Measurements from ENCODE around the gene CTSS.
"Not testable (repeated sequence)": the region's sequence is repeated elsewhere in the genome, so short reads cannot be mapped to it uniquely, and the experiment has no call there.

The CTSS gene

DNA sequence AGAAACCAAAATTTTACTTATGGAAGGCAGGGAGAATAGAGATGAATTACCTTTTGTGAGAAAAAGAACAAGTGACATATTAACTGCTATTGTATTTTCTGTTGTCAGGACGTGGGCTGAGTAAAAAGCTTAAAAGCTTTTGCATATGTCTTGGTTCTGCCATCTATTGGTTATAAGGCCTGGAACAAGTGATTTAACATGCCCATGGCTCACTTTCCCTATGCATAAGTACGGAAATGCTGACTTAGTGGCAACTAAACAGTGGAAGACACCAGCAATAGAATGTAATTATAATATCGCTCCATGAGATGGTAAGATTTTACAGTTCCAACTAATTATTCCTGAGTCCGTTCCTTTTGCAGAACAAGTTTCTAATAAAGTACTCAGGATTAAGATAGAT is 6.7 kb upstream of the CTSS start:
- no peak for DNase-seq

DNA sequence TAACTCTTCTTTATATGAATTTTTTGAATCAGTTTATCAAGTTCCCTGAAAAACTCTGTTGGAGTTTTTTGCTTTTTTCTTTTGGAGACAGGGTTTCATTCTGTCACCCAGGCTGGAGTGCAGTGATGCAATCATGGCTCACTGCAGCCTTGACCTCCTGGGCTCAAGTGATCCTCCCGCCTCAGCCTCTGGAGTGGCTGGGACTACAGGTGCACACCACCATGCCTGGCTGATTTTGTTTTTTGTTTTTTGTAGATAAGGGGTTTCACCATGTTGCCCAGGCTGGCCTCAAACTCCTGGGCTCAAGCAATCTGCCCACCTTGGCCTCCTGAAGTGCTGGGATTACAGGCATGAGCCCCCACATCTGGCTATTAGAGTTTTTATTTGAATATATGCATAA is 2.1 kb upstream of the CTSS start:
- DNase-seq, result not testable (repeated sequence)

DNA sequence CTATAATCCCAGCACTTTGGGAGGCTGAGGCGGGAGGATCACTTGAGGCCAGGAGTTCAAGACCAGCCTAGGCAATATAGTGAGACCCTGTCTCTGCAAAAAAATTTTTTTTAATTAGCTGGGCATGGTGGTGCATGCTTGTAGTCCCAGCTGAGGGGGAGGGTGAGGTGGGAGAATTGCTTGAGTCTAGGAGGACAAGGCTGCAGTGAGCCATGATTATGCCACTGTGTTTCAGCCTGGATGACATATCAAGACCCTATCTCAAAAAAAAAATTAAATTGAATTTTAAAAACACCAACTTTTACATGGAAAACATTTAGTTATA is 361 bp upstream of the CTSS start:
- not testable (repeated sequence) for DNase-seq

DNA sequence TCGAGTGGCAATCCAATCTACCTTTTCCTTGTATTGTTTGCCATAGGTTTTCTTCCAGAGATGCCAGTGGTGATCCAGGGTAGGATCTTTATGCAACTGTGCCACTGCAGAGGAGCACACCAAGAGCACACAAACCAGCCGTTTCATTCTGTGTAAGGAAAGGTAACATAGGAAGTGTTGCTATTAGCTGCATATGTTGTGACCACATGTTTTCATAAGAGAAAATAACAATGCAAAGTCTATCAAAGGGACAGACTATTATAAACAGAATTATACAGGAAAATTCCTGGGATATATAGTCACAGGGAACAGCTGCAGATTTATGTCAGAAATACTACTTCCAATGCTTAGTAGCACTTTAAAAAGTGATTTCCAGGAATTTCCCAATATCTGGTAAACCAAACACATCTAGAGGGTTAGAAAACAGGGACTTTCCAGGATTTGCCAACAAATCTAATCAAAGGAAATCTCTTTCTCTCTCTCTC is 919 bp downstream of the CTSS start:
- DNase-seq, result no peak

DNA sequence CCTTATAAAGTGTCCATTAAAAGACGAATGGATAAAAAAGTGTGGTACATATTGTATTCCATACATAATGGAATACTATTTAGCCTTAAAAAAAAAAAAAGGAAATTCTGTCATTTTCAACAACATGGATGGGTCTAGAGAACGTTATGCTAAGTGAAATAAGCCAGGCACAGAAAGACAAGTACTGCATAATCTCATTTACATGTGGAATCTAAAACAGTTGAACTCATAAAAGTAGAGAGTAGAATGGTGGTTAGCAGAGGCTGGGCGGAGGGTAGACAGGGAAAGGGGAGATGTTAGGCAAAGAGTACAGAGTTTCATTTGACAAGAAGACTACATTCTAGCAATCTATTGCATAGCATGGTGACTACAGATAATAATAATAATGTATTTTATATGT is 2.6 kb downstream of the CTSS start:
- no peak for DNase-seq

DNA sequence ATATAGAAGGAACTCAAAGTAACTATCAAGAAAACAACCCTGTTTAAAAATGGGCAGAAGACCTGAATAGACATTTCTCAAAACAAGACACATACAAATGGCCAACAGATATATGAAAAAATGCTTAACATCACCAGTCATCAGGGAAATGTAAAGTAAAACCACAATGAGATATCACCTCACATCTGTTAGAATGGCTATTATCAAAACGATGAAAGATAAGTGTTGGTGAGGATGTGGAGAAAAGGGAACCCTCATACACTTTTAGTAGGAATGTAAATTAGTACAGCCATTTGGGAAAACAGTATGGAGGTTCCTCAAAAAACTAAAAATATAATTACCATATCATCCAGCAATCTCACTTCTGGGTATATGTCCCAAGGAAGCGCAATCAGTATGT is 3.0 kb downstream of the CTSS start:
- DNase-seq, result no peak

DNA sequence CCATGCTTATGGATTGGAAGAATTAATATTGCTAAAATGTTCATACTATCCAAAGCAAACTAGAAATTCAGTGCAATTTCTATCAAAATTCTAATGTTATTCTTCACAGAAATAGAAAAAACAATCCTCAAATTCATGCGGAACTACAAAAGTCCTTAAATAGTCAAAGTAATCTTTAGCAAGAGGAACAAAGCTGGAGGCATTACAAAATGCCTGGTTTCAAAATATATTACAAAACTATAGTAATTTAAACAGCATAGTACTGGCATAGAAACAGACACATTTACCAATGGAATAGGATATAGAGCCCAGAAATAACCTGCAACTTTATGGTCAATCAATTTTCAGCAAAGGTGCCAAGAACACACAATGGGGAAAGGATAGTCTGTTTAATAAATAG is 3.8 kb downstream of the CTSS start:
- DNase-seq, result no peak

DNA sequence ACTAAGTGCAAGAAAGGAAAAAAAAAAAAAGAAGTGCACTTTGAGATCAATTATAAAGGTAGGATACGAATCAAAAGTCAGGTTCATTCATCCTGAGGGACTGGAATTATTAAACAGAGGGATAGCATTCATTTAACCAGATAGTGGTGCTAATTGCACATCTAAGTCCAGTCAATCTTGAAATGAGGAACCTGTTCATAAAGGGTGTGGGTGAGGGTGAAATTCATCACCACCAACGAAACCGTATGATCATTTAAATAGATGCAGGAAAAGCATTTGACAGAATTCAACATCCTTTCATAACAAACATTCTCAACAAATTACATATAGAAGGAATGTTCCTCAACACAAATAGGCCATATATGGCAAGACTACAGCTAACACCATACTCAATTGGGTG is 5.6 kb downstream of the CTSS start:
- no peak for DNase-seq

DNA sequence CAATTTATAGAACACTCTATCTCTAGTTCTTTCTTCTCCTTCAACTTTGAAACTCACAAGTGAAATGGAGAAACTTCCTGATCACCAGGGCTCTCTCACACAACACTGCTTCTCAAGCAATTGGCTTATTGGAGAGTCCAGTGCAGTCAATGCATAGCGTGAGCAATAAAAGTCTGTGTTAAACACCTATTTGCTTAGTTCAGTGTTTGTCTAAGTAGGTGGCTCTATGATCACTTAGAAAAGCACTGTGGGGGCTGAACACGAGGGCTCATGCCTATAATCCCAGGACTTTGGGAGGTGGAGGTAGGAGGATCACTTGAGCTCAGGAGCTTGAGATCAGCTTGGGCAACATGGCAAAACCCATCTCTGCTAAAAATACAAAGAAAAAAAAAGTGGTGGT is 12.2 kb downstream of the CTSS start:
- DNase-seq, result no peak

DNA sequence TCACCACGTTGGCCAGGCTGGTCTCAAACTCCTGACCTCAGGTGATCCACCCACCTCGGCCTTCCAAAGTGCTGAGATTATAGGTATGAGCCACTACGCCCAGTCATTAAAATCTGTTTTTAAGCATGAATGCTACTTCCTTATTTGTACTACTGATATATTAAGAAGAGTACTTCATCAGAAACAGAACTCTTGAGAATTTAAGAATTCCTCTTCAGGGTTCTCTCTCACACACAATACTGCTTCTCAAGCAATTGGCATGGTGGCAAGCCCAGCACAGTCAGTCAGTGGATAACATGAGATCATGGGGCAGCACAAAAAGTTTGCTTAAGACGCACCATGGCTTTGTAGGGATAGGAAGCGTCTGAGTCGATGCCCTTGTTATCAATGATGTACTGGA is 14.1 kb downstream of the CTSS start:
- no peak for DNase-seq

DNA sequence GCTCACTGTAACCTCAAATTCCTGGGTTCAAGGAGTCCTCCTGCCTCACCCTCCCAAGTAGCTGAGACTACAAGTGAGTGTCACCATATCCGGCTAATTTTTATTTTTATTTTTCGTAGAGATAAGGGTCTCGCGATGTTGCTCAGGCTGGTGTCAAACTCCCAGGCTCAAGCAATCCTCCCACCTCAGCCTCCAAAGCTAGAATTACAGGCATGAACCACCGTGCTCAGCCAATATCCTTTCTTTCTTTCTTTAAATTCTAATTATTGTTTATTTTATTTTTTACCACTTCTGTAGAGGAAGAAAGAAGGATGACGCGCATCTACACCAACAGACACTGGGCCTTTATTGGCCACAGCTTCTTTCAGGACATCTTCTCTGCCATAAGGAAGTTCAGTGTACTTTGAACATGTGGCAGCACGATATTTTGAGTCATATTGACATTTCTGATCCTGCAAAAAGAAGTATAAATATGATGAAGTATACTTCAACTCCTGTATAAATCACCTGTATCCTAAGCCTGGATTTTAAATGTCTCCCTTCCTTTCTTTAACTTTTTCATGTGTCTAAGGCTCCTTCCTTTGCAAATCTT is 15.8 kb downstream of the CTSS start:
- DNase-seq, result no peak

DNA sequence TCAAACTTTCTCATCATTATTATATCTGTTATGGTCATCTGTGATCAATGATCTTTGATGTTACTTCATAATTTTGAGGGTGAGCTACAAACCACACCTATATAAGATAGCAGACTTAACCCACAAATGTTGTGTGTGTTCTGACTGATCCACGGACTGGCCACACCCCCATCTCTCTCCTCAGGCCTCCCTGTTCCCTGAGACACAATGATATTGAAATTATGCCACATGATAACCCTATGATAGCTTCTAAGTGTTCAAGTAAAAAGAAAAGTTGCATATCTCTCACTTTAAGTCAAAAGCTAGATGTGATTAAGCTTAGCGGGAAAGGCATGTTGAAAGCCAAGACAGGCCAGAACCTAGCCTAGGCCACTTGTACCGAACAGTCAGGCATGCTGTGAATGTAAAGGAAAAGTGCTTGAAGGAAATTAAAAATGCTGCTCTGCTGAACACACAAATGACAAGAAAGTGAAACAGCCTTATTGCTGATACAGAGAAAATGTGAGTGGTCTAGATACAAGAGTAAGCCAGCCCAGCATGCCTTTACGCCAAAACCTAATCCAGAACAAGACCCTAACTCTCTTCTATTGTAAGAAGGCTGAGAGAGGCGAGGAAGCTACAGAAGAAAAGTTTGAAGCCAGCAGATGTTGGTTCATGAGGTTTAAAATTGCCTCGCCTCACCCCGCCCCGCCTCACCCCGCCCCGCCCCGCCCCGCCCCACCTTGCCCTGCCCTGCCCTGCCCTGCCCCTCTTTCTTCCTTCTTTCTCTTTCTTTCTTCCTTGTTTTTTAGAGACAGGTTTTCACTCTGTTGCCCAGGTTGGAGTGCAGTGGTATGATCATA is 16.5 kb downstream of the CTSS start:
- no peak for DNase-seq

DNA sequence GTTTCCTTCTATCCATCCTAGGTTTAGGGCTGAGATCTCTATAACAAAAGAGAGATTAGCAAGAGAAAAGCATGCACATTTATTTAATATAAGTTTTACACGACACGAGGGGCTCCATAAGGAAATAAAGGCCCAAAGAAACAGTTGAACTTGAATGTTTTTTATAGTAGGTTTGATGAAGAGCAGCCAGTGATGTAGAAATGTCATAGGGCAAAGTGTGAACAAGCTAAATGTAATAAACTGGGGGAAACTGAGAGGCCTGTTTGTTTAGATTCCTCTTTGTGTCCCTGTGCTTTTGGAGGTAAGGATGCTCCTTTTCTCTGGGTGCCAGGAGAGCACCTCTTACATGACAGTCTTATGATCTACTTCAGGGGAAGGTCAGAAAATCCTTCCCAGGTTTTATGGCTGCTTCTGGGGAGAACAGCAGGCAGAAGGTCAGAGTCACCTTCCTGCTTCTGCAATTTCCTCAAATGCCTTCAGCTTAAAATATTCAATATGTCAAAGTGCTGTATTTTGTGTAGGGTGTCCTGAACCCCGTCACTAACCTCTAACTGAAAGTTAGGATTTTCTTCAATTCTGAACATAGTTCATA is 35.4 kb downstream of the CTSS start:
- DNase-seq, result no peak

DNA sequence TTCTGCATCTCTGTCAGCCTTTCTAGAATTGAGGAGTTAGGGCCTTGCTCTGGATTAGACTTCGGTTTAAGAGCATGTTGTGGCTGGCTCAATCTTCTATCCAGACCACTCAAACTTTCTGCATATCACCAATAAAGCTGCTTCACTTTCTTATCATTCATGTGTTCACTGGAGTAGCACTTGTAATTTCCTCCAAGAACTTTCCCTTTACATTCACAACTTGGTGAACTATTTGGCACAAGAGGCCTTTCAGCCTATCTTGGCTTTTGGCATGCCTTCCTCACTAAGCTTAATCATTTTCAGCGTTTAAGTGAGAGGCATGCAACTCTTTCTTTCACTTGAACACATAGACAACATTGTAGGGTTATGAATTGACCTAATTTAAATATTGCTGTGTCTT is 41.2 kb downstream of the CTSS start:
- no peak for DNase-seq

DNA sequence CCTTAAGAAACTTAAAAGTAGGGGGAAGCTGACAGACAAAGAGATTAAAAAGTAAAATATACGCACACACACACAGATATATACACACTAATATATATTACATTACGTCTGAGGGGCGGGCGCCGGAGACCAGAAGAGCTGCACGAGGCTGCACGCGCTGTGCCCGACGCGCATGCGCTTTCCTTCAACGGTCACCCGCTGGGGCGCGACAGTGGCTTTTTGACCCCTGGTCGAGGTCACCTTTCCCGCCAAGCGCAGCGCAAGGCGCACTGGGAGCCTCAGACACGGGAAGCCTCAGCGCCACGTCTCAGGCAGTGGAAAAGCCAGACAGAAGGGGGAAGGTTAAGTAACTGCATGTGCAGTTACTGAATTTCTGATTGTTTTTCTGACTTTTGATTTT is 44.9 kb downstream of the CTSS start, which contains the start of gene HORMAD1:
TSS of gene HORMAD1 (minus strand) at position 193 of the 400 bp plus-strand sequence. CDS start 1,390 bp downstream, outside the sequence.
- DNase-seq, result no peak

DNA sequence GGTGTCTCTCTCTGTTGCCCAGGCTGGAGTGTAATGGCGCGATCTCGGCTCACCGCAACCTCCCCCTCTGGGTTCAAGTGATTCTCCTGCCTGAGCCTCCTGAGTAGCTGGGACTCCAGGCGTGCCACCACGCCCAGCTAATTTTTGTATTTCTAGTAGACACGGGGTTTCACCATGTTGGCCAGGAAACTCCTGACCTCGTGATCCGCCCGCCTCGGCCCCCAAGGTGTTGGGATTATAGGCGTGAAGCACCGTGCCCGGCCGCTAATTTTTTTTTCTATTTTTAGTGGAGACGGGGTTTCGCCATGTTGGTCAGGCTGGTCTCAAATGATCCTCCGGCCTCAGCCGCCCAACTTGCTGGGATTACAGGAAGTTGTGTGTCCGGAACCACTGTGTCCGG is 45.5 kb downstream of the CTSS start:
- DNase-seq, result no peak

DNA sequence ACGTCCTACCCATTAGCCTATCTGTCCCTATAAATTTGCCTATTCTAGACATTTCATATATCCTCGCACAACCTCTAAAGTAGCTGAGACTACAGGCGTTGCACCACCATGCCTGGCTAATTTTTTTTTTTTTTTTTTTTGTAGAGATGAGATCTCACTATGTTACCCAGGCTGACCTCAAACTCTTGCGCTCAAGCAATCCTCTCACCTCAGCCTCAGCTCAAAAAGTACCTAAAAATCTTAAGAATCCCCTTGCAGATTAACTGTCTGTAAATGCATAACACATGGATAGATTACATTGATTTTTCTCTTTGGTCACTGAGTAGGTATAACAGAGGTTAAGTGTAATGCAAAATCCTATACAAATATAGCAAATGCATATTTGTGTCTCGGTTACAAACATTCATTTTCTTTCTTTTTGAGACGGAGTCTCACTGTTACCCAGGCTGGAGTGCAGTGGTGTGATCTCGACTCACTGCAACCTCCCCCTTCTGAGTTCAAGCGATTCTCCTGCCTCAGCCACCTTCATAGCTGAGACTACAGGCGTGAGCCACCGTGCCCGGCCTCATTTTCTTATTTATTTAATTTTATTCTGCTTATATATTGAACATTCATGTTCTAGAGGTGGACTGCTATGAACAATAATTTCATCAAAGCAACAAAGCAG is 47.2 kb downstream of the CTSS start:
- DNase-seq, result no peak

DNA sequence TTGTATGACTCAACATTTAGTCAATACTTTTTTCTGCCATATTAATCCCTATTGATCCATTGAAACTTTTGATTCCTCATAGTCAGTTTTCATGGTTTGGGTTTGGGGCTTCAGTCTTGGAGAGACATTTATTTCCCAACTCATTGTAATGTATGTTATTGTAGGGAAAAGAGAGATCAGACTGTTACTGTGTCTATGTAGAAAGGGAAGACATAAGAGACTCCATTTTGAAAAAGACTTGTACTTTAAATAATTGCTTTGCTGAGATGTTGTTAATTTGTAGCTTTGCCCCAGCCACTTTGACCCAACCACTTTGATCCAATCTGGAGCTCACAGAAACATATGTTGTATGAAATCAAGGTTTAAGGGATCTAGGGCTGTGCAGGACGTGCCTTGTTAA is 56.5 kb downstream of the CTSS start:
- not testable (repeated sequence) for DNase-seq

DNA sequence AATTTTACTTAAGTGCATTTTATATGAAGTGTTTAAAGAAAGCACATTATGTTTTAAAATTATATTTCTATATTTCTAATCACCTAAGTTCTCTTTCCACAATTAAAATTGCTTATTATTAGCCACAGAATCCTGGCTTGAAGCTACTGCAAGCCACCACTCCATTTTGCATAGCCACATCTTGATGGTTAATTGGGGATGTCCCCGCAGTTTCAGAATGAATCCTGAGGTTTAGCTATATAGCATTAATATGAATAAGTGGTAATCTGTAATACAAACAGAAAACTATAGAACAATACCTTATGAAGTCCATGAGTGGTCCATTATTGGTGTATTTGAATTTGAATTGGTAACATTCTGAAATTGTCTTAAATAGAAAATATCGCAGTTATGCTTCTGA is 57.0 kb downstream of the CTSS start:
- DNase-seq, result no peak

DNA sequence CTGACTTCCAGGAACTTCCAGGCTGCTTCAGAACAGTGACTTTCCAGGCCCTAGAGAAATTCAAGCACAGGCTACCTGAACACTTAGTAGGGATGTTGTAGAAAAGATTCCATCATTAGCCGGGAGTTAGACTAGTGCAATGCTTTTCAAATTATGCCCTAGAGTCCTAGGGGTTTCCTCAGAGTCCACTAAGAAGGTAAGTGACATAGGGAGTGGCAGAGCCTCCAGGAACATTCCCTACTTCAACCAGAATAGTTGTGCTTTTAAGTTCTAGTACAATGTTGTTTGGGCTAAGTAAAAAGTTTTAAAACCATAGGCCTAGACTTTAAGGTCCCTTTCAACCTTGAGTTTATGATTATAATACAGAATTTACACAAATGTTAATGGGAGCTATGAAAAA is 59.5 kb downstream of the CTSS start:
- no peak for DNase-seq

DNA sequence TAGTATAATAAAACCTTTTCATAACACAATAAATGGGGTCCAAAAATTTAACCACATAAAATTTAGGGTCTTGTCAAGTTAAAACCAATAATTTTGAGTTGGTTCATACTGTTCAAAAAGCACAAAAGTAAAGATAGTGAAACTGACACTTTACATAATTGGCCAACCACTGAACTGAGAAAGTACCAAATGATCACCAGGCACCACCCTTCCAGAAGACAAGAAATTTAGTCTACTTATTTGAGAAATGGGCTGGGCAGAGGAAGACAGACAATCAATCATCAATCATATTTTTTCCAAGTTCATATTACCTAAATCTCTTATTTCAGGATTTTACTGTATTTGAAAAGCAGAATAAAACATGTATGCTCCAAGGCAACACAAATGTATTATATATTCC is 62.2 kb downstream of the CTSS start:
- DNase-seq, result no peak

DNA sequence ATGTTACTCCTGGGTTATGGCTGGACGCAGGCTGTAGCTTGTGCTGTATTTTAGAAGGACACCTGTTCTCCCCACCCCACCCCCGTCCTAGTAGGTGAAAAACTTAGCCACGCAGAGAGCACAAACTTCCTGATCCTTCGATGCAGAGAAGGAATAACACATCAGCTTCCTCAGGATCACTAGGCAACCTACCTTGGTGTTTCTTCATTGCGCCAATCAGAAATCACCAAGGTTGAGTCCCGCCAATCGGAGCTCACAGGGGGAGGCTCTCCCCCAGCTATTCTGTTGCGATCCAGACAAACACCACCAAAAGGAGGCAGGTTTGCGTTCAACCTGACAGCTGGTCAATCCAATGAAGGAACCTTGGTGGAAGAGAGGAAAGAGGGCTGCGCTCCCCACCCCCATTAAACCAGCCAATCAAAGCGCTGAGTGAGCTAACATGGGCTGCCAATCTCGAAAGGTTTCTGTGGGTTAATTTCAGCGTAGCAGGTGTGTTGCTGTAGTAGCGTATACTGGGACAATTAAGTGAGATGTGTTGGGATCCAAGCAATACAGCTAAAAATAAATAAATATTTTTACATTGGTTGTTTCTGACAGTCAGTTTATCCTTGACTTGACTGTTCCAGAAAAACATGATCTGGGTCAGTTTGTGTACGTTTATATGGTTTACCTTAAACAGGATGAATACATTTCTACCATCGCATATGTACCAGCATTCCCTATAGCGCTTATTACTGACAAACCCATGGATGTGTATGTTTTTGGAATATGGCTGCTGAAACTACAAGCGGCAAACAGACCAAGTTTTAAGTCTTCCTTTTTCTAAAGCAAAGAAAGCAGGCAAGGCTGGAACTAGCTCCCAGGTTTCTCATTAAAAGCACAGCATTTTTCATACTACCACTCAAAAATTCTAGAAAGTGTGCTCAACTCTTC is 68.3 kb downstream of the CTSS start, which contains the start of gene GOLPH3L:
TSS of gene GOLPH3L (minus strand) at position 160 of the 933 bp plus-strand sequence. CDS start 2,316 bp downstream, outside the sequence.
- peak; percentile 72 to 90 for DNase-seq
